A673 (cell line): ENCODE measurements around the gene SPDYE8.
"Not testable (repeated sequence)": the region's sequence is repeated elsewhere in the genome, so short reads cannot be mapped to it uniquely, and the experiment has no call there.

Experiments used
- CTCF ChIP-seq: fragments of 300-800, 200-600 bp; sonication (generic); conservative IDR thresholded peaks from 2 replicates; pipeline ENCODE4 v1.5.1; 2017; ENCODE audit warnings: low read depth, mild to moderate bottlenecking, antibody characterized with exemption, low read length, moderate library complexity, mixed read lengths
- EZH2 ChIP-seq: fragments of 200-600 bp; sonication (generic); IDR thresholded peaks from 2 replicates; pipeline ENCODE4 v1.6.1; 2017; ENCODE audit warnings: borderline replicate concordance, low read depth, mild to moderate bottlenecking, mixed read lengths, antibody characterized with exemption, low read length; ENCODE audit not compliant: poor library complexity, severe bottlenecking

- TF ChIP-seq CTCF, EZH2: not testable (repeated sequence)
Measured at GRCh38 chr7:72976434-72976833, 53.1 kb downstream of the SPDYE8 start.
